Frontal cortex (tissue), 4 donors: ENCODE results near the gene SPATA17. TPM values are rescaled to one million over a fixed set of nuclear protein-coding genes. Genes with fewer than 3 reads are reported as not detected.

ENCODE experiments used
- DNase-seq, 2 donors: peaks; one replicate each; pipeline ENCODE4 v3.0.0; 2012; ENCODE audit warnings: low spot score in 2 of 2
- FAIRE-seq: peaks from 2 replicates; lab custom pipeline; 2012; peaks lifted over from hg19 to GRCh38; lab: Jason Lieb, UNC
- total RNA-seq: library from RNA; depleted of rRNA; stranded (reverse); fragments of >200 nt; gene quantifications from one replicate; pipeline ENCODE4 v1.2.3, GENCODE V29; 2014
- donor health status: control.
- donor health status: control.
- donor health status: control.

Gene SPATA17
- total RNA-seq, 1 donor from 2014 or later: 5.3 TPM

GRCh38 chr1:217837691-217838090, 206.5 kb downstream of the SPATA17 start:
- DNase-seq (no peak), FAIRE-seq (no peak)

GRCh38 chr1:217839161-217839560, 208.0 kb downstream of the SPATA17 start:
- DNase-seq (no peak), FAIRE-seq (no peak)

GRCh38 chr1:217846733-217847132, 215.6 kb downstream of the SPATA17 start:
- FAIRE-seq: no peak
- DNase-seq: no peak

- FAIRE-seq (no peak), DNase-seq (no peak)
Measured at GRCh38 chr1:217847643-217848042, 216.5 kb downstream of the SPATA17 start.

GRCh38 chr1:217856342-217857034, 225.3 kb downstream of the SPATA17 start:
- FAIRE-seq: no peak

GRCh38 chr1:217857061-217857460, 225.9 kb downstream of the SPATA17 start:
- FAIRE-seq (no peak), DNase-seq (no peak)

More at GRCh38 chr1:217856342-217857034, 225.3 kb downstream of the SPATA17 start:
- DNase-seq: no peak

GRCh38 chr1:217861658-217862057, 230.5 kb downstream of the SPATA17 start:
- DNase-seq: no peak
- FAIRE-seq: no peak

- FAIRE-seq: no peak
- DNase-seq: no peak
Measured at GRCh38 chr1:217867446-217867995, 236.4 kb downstream of the SPATA17 start.

GRCh38 chr1:217871955-217872354, 240.8 kb downstream of the SPATA17 start:
- DNase-seq: no peak

GRCh38 chr1:217875229-217875628, 244.1 kb downstream of the SPATA17 start:
- FAIRE-seq (no peak), DNase-seq (no peak)

More at GRCh38 chr1:217871955-217872354, 240.8 kb downstream of the SPATA17 start:
- no peak for FAIRE-seq

GRCh38 chr1:217876401-217876800, 245.3 kb downstream of the SPATA17 start:
- FAIRE-seq (no peak), DNase-seq (no peak)

- DNase-seq (no peak), FAIRE-seq (no peak)
Measured at GRCh38 chr1:217876896-217877295, 245.8 kb downstream of the SPATA17 start.

GRCh38 chr1:217881131-217881543, 250.0 kb downstream of the SPATA17 start:
- DNase-seq: no peak
- no peak for FAIRE-seq

GRCh38 chr1:217881607-217882332, 250.6 kb downstream of the SPATA17 start:
- DNase-seq: no peak
- FAIRE-seq: no peak

GRCh38 chr1:217885181-217885580, 254.0 kb downstream of the SPATA17 start:
- no peak for FAIRE-seq
- DNase-seq: no peak

- no peak for DNase-seq
- FAIRE-seq: no peak
Measured at GRCh38 chr1:217888328-217888727, 257.2 kb downstream of the SPATA17 start.

GRCh38 chr1:217889401-217889800, 258.3 kb downstream of the SPATA17 start:
- DNase-seq (no peak), FAIRE-seq (no peak)

GRCh38 chr1:217891966-217892365, 260.8 kb downstream of the SPATA17 start:
- FAIRE-seq: no peak

GRCh38 chr1:217892750-217893149, 261.6 kb downstream of the SPATA17 start:
- DNase-seq: no peak
- FAIRE-seq: no peak

More at GRCh38 chr1:217891966-217892365, 260.8 kb downstream of the SPATA17 start:
- no peak for DNase-seq

GRCh38 chr1:217895841-217896240, 264.7 kb downstream of the SPATA17 start:
- DNase-seq: no peak
- FAIRE-seq: no peak

- no peak for DNase-seq
Measured at GRCh38 chr1:217896490-217896889, 265.3 kb downstream of the SPATA17 start.

More at GRCh38 chr1:217896490-217896889, 265.3 kb downstream of the SPATA17 start:
- no peak for FAIRE-seq
